Hematopoietic multipotent progenitor cell treated with erythropoietin and hydrocortisone succinate and interleukin-3 and kit ligand, for 17 days (in vitro differentiated cells): ENCODE data around the gene PNCK.

Experiments
- DNase-seq: peaks from one replicate; pipeline ENCODE4 v3.0.0-alpha.2; 2015; ENCODE audit warnings: low spot score

PNCK gene

GRCh38 chrX:153657161-153657560 lies 16.5 kb downstream of the PNCK start:
- DNase-seq: no peak

DNA sequence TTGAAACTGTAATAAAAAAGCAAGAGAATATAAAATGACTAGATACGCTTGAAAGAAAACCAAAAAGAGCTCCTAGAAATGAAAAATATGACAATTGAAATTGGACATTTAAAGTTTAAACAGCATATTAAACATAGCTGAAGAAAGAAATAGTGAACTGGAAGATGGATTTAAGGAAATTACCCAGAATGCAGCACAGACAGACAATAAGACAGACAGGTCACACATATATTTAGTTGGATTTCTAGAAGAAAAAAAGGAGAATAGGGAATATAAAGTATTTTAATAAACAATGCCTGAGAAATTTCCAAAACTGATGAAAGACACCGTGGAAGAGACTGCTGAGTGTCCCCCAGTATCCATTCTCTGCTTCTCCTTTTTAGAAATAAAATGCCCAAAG lies 20.1 kb downstream of the PNCK start:
- DNase-seq: no peak

- DNase-seq: no peak
These were observed 22.0 kb downstream of the PNCK start for GRCh38 chrX:153651540-153652079.

DNA sequence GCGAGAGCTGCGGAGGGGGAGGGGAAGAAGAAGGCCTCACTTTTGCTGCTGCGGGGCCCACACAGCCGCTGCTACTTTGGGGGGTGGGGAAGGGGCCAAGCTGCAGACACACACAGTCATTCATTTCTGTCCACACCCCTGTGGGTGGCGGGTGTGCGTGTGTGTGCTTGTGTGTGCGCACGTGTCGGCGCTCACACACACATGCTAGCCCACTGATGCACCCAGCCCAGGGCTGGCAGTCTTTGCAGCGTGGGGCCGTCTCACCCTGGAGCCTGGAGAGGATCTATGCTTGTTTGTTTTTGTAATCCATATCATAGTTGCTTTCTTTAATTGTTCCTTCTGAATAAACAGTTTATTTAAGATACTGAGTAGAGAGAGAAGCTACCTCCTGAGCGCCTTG lies 22.7 kb downstream of the PNCK start:
- DNase-seq: no peak

- no peak for DNase-seq
These were observed 23.5 kb downstream of the PNCK start for GRCh38 chrX:153649915-153650782.

- DNase-seq: peak; percentile 4
These were observed 24.3 kb downstream of the PNCK start for GRCh38 chrX:153649178-153649914.

- no peak for DNase-seq
These were observed 25.0 kb downstream of the PNCK start for GRCh38 chrX:153648358-153649177.

GRCh38 chrX:153647461-153648357 lies 25.9 kb downstream of the PNCK start:
- DNase-seq: no peak

GRCh38 chrX:153646620-153647373 lies 26.8 kb downstream of the PNCK start, which contains the start of gene DUSP9:
TSS of gene DUSP9 (plus strand) at chrX:153647203. CDS start at chrX:153647954, 751 bp downstream.
- DNase-seq: no peak

DNA sequence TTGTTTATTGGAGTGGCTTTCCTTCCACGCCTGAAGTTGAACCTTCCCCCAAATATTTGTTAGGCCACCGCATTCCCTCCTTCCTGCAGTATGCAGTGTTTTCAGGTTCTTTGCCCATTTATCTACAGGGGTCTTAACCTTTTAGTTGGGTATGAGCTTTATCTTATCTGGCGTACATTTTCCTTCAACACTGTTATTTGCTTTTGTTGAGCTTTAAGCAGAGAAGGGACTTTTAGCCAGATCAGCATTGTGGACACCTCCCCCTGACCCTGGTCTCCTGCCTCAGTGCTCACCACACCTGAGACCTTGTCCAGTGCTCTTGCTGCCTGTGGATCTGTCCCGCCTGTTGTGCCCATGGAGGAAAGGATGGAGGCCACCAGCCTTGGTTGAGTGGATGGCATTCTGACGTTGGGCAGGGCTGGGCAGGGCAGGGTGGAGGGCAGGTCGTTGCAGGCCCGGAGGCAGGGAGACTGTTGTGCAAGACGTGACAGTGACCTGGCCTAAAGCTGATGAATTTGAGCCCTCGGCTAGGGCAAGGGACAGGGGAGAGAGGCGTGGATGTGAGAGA lies 27.6 kb downstream of the PNCK start:
- no peak for DNase-seq

GRCh38 chrX:153645151-153645550 lies 28.5 kb downstream of the PNCK start:
- no peak for DNase-seq

- no peak for DNase-seq
These were observed 29.1 kb downstream of the PNCK start for GRCh38 chrX:153644356-153645125.

DNA sequence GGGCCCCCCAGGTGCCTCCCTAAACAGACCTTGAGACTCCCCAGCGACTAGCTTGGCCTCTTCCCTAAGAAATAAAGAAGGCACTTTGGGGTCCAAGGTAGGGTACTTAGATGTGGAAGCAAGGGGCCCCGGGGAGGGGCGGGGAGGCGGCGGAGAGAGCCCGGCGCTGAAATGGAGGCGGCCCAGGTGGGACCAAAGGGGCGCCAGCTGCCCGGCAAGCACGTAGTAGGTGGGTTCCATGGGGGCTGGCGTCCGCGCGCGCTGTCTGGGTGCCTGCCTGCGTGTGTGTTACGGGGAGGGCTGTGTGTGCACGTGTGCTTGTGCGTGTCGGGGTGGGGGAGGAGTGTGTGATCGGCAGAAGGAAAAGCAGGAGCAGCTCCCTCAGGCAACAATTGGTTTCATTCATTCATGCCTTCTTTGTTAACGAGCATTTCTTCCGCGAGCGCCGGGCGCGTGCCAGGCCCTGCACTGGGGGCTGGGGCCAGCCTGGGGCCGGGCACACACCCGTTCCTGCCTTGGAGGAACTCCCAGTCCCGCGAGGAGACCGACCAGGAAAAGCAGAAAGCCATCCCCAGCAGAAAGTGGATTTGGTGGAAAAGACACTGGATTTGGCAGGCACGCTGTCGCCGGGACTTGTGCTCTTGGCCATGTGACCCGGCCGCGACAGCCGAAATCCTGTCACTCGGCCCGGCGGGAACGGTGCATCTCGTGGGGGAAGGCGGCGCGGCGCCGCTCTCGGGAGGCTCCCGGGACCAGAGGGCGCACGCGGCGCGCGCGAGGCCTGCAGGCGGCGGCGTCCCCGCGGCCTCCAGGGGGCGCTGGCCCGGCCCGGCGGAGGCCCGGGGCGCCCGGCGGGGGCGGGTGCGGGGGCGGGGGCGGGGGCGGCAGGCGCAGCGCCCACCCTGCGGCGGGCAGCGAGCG lies 29.9 kb downstream of the PNCK start:
- DNase-seq: peak; percentile 4

GRCh38 chrX:153642655-153643430 lies 30.8 kb downstream of the PNCK start:
- no peak for DNase-seq

GRCh38 chrX:153642051-153642654 lies 31.5 kb downstream of the PNCK start:
- DNase-seq: no peak

- no peak for DNase-seq
These were observed 32.0 kb downstream of the PNCK start for GRCh38 chrX:153641627-153642026.
